Stimulated activated CD8-positive, alpha-beta memory T cell treated with anti-CD3 and anti-CD28 coated beads, Interleukin-4, amount 100 ng/mL, for 4 hours (primary cell): ENCODE results near the gene COP1.
"Not testable (repeated sequence)": the region's sequence is repeated elsewhere in the genome, so short reads cannot be mapped to it uniquely, and the experiment has no call there.

Experiments used
- DNase-seq, 2 donors: peaks; one replicate each; pipeline ENCODE4 v3.0.0-alpha.2; 2020; ENCODE audit warnings: low read depth in 2 of 2, low spot score in 1 of 2

Gene COP1

GRCh38 chr1:176049582-176049981 lies 157.5 kb downstream of the COP1 start:
- DNase-seq, result no peak

- no peak for DNase-seq
Observed at GRCh38 chr1:176046926-176047325, 160.2 kb downstream of the COP1 start.

- DNase-seq, result no peak
Observed at GRCh38 chr1:176043537-176043936, 163.5 kb downstream of the COP1 start.

DNA sequence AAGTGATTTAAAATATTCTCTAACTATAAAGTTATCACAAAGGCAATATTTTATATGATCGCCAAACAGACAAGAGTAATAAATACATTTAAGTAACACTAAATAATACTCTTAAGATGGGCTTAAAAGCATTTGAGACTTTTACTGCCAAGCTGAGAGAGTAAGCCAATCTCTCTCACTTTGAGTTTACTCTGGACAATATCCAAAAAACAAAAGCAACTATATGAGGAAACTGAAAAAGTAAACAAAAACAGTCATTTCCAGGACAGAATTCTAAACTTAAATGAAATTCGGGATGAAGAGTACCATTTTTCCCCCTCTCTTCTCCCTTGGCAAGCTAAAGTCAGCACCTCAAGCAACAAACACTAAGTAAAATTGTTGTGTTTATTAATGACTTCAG lies 173.2 kb downstream of the COP1 start:
- no peak for DNase-seq

GRCh38 chr1:176033474-176033873 lies 173.6 kb downstream of the COP1 start:
- no peak for DNase-seq

GRCh38 chr1:176032040-176032645 lies 174.9 kb downstream of the COP1 start:
- no peak for DNase-seq

- DNase-seq, result no peak
Observed at GRCh38 chr1:176029609-176030008, 177.5 kb downstream of the COP1 start.

DNA sequence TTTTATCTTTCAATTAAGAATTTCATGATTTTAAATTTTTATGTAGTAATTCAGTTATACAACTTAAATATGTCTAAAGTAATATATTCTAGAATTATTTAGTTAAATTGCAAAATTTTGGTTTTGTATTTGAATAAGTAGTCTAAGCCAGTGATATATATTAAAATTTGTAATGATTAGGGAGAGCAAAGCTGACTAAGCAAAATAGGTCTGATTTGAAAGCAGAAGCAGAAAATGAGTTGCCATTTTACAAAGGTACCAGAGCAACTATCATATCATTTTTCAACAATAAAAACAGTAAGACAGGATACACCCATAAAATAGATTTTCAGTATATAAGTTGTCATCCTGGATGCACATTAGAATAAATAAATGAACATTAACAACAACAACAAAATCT lies 177.9 kb downstream of the COP1 start:
- DNase-seq, result no peak

GRCh38 chr1:176027934-176028333 lies 179.2 kb downstream of the COP1 start:
- DNase-seq, result not testable (repeated sequence)

DNA sequence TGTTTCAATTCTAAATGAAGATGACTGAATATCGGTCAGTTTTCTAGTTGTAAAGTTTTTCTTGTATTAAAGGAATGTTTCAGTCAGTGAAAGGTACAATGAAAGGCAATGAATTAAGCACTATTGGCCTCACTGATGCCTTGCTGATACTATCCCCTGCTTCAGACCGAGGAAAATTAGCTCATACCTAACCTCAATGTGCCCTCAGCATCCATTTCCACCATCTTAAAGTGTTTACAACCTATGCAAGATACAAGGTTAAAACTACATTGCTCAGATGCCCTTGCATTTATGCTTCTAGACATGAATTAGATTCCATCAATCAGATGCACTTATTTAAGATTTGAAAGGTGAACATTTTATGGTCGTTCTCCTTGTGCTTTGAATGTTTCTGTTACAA lies 184.5 kb downstream of the COP1 start:
- DNase-seq, result no peak

DNA sequence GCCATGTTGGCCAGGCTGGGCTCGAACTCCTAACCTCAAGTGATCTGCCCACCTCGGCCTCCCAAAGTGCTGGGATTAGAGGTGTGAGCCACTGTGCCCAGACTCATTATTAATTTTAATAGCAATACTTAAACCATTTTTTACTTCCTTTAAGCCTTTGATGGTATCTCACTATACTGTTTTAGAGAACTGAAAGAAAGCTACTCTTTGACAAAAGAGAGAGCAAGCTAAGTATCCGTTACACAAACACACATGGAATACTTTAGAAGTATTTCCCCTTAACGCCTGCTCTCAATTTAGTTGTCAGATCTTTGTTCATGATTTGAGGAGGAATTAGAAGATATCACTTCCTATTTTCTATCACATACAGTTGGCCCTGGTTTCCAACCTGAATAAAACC lies 189.4 kb downstream of the COP1 start:
- no peak for DNase-seq

- DNase-seq, result no peak
Observed at GRCh38 chr1:176009951-176010350, 197.1 kb downstream of the COP1 start.

GRCh38 chr1:176007756-176008389 lies 199.2 kb downstream of the COP1 start:
- DNase-seq, result not testable (repeated sequence)

DNA sequence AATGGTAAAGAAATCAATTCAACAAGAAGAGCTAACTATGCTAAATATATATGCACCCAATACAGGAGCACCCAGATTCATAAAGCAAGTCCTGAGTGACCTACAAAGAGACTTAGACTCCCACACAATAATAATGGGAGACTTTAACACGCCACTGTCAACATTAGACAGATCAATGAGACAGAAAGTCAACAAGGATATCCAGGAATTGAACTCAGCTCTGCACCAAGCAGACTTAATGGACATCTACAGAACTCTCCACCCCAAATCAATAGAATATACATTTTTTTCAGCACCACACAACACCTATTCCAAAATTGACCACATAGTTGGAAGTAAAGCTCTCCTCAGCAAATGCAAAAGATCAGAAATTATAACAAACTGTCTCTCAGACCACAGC lies 212.4 kb downstream of the COP1 start:
- DNase-seq, result not testable (repeated sequence)

DNA sequence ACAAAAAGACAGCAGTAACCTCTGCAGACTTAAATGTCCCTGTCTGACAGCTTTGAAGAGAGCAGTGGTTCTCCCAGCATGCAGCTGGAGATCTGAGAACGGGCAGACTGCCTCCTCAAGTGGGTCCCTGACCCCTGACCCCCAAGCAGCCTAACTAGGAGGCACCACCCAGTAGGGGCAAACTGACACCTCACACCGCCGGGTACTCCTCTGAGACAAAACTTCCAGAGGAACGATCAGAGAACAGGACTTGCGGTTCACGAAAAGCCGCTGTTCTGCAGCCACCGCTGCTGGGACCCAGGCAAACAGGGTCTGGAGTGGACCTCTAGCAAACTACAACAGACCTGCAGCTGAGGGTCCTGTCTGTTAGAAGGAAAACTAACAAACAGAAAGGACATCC lies 214.3 kb downstream of the COP1 start:
- not testable (repeated sequence) for DNase-seq

GRCh38 chr1:175992202-175992601 lies 214.9 kb downstream of the COP1 start:
- not testable (repeated sequence) for DNase-seq

- no peak for DNase-seq
Observed at GRCh38 chr1:175984813-175985212, 222.3 kb downstream of the COP1 start.

DNA sequence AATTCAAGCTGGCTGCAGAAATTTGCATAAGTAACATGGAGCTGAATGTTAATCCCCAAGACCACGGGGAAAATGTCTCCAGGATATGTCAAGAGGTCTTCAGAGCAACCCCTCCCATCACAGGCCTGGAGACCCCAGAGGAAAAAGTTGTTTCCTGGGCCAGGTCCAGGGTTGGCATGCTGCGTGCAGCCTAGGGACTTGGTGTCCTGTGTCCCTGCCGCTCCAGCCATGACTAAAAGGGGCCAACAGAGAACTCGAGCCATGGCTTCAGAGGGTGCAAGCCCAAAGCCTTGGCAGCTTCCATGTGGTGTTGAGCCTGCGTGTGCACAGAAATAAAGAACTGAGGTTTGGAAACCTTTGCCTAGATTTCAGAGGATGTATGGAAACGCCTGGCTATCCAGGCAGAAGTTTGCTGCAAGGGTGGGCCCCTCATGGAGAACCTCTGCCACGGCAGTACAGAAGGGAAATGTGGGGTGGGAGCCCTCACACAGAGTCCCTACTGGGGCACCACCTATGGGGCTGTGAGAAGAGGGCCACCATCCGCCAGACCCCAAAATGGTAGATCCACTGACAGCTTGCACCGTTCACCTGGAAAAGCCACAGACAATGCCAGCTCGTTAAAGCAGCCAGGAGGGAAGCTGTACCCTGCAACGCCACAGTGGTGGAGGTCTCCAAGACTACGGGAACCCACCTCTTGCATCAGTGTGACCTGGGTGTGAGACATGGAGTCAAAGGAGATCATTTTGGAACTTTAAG lies 222.9 kb downstream of the COP1 start:
- no peak for DNase-seq

DNA sequence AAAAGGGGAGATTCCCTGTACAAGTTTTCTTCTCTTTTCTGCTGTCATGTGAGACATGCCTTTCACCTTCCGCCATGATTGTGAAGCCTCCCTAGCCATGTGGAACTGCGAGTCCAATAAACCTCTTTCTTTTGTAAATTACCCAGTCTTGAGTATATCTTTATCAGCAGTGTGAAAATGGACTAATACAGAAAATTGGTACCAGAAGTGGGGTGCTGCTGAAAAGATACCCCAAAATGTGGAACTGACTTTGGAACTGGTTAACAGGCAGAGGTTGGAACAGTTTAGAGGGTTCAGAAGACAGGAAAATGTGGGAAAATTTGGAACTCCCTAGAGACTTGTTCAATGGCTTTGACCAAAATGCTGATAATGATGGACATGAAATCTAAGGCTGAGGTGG lies 223.7 kb downstream of the COP1 start:
- not testable (repeated sequence) for DNase-seq

- no peak for DNase-seq
Observed at GRCh38 chr1:175981128-175981527, 226.0 kb downstream of the COP1 start.

DNA sequence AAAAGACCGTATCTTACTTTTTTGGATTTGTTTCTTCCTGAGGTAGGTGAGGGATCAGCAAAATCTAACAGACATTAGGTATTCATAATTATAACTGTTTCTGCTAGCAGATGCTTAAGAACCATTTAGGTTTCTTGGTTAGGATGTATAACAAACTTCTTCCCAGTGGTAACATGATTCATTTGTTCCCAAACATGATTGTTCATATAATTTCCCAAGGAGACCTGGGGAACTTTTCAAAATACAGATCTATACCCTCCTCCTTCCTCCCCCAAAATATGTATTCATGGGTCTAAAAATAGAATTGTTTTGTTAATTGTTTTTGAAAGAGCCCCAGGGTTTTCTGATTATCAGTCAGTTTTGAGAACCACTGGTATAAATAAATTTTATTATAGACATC lies 228.2 kb downstream of the COP1 start:
- no peak for DNase-seq

- DNase-seq, result no peak
Observed at GRCh38 chr1:175978476-175978875, 228.6 kb downstream of the COP1 start.
